ENCODE results near the gene NCAPH2. TPM values are rescaled to one million over a fixed set of nuclear protein-coding genes. Genes with fewer than 3 reads are reported as not detected.

NCAPH2 gene
- total and polyA plus RNA-seq, 2 of the 13 experiments (the other 11 are each of a cell fraction or from before 2014, with no cell fraction given), result 28.1 to 64.4 TPM

- TF ChIP-seq, protein P1, sequence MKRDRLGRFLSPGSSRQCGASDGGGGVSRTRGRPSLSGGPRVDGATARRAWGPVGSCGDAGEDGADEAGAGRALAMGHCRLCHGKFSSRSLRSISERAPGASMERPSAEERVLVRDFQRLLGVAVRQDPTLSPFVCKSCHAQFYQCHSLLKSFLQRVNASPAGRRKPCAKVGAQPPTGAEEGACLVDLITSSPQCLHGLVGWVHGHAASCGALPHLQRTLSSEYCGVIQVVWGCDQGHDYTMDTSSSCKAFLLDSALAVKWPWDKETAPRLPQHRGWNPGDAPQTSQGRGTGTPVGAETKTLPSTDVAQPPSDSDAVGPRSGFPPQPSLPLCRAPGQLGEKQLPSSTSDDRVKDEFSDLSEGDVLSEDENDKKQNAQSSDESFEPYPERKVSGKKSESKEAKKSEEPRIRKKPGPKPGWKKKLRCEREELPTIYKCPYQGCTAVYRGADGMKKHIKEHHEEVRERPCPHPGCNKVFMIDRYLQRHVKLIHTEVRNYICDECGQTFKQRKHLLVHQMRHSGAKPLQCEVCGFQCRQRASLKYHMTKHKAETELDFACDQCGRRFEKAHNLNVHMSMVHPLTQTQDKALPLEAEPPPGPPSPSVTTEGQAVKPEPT (CRISPR knock-in tag; IDR thresholded peaks at IDR 0.05; ENCODE audit: low read depth), result no peak
- TF ChIP-seq SRSF1 (optimal IDR thresholded peaks at IDR 0.05; ENCODE audit: low read depth, low read length) (no peak), SUZ12 (IDR thresholded peaks at IDR 0.05; ENCODE audit: low read depth, low read length) (no peak), ZNF788 (CRISPR knock-in tag; IDR thresholded peaks at IDR 0.05; ENCODE audit: borderline replicate concordance) (no peak), RBFOX2 (IDR thresholded peaks at IDR 0.05; ENCODE audit: low read depth, low read length) (peak; percentile 67), CBX5 (CRISPR knock-in tag; IDR thresholded peaks at IDR 0.05; ENCODE audit: borderline replicate concordance) (no peak), IKZF1 (IDR thresholded peaks at IDR 0.05) (no peak), ADNP (CRISPR knock-in tag; IDR thresholded peaks at IDR 0.05) (0 out of 2 replicates have a peak, but pooled peaks have one; percentile 50), DNMT3B (CRISPR knock-in tag; conservative IDR thresholded peaks at IDR 0.05) (no peak), GZF1 (CRISPR knock-in tag; IDR thresholded peaks at IDR 0.05) (no peak), THAP8 (CRISPR knock-in tag; IDR thresholded peaks at IDR 0.05; ENCODE audit: borderline replicate concordance) (no peak), UBTF (CRISPR knock-in tag; IDR thresholded peaks at IDR 0.05) (peak; percentile 12; the same call in 1 of the 2 replicates), ZNF232 (CRISPR knock-in tag; IDR thresholded peaks at IDR 0.05; ENCODE audit: borderline replicate concordance) (no peak)
- TF ChIP-seq, protein P2, sequence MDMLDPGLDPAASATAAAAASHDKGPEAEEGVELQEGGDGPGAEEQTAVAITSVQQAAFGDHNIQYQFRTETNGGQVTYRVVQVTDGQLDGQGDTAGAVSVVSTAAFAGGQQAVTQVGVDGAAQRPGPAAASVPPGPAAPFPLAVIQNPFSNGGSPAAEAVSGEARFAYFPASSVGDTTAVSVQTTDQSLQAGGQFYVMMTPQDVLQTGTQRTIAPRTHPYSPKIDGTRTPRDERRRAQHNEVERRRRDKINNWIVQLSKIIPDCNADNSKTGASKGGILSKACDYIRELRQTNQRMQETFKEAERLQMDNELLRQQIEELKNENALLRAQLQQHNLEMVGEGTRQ (IDR thresholded peaks at IDR 0.05; ENCODE audit: low read depth, low read length), result peak; percentile 63; the same call in 1 of the 2 replicates
- TF ChIP-seq, protein P2 (CRISPR knock-in tag; IDR thresholded peaks at IDR 0.05; ENCODE audit: borderline replicate concordance), result peak; percentile 87; the same call in 1 of the 2 replicates
- TF ChIP-seq, protein P3, sequence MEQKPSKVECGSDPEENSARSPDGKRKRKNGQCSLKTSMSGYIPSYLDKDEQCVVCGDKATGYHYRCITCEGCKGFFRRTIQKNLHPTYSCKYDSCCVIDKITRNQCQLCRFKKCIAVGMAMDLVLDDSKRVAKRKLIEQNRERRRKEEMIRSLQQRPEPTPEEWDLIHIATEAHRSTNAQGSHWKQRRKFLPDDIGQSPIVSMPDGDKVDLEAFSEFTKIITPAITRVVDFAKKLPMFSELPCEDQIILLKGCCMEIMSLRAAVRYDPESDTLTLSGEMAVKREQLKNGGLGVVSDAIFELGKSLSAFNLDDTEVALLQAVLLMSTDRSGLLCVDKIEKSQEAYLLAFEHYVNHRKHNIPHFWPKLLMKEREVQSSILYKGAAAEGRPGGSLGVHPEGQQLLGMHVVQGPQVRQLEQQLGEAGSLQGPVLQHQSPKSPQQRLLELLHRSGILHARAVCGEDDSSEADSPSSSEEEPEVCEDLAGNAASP (CRISPR knock-in tag; IDR thresholded peaks at IDR 0.05; ENCODE audit: borderline replicate concordance), result 0 out of 2 replicates have a peak, but pooled peaks have one; percentile 24
Observed at GRCh38 chr22:50482107-50483074, 25.6 kb upstream of the NCAPH2 start (continued).

Data from HepG2 (cell line).